Measurements from ENCODE around the gene SLK.

- TF ChIP-seq CTCF (IDR thresholded peaks at IDR 0.05) (no peak), SIN3A (IDR thresholded peaks at IDR 0.05; ENCODE audit: borderline replicate concordance, insufficient read depth, low read depth, low read length) (no peak), TCF7L2 (IDR thresholded peaks at IDR 0.05; ENCODE audit: low read depth, low read length) (no peak)
- TF ChIP-seq, protein P1, sequence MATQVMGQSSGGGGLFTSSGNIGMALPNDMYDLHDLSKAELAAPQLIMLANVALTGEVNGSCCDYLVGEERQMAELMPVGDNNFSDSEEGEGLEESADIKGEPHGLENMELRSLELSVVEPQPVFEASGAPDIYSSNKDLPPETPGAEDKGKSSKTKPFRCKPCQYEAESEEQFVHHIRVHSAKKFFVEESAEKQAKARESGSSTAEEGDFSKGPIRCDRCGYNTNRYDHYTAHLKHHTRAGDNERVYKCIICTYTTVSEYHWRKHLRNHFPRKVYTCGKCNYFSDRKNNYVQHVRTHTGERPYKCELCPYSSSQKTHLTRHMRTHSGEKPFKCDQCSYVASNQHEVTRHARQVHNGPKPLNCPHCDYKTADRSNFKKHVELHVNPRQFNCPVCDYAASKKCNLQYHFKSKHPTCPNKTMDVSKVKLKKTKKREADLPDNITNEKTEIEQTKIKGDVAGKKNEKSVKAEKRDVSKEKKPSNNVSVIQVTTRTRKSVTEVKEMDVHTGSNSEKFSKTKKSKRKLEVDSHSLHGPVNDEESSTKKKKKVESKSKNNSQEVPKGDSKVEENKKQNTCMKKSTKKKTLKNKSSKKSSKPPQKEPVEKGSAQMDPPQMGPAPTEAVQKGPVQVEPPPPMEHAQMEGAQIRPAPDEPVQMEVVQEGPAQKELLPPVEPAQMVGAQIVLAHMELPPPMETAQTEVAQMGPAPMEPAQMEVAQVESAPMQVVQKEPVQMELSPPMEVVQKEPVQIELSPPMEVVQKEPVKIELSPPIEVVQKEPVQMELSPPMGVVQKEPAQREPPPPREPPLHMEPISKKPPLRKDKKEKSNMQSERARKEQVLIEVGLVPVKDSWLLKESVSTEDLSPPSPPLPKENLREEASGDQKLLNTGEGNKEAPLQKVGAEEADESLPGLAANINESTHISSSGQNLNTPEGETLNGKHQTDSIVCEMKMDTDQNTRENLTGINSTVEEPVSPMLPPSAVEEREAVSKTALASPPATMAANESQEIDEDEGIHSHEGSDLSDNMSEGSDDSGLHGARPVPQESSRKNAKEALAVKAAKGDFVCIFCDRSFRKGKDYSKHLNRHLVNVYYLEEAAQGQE (IDR thresholded peaks at IDR 0.05; ENCODE audit: insufficient read depth in 1 of 2, low read depth in 2 of 2, low read length in 1 of 2) = no peak
Observed at GRCh38 chr10:104025524-104025923, 58.6 kb downstream of the SLK start.

Measured in Panc1 (cell line).